Measurements from ENCODE around the gene ACAP1.

DNA sequence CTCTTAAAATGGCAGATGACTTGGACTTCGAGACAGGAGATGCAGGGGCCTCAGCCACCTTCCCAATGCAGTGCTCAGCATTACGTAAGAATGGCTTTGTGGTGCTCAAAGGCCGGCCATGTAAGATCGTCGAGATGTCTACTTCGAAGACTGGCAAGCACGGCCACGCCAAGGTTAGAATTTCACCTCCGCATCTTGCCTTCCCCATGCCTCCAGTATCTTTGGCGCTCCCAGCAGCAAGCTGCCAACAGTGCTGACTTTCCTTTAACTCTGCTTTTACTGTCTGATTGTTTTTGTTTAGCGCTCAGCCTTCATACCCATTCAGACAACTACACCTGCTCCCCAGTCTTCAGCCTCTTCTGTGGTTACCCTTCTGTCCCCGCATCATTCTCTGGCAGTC lies 26.7 kb upstream of the ACAP1 start:
- TF ChIP-seq GATA2 (IDR thresholded peaks at IDR 0.05; ENCODE audit: low read depth, low read length) = no peak
- TF ChIP-seq GATA3 (IDR thresholded peaks at IDR 0.05; ENCODE audit: low read depth, low read length) = no peak

All from SH-SY5Y (cell line).